HL-60 (cell line): ENCODE results near the gene PDE4B.
"Not testable (repeated sequence)": the region's sequence is repeated elsewhere in the genome, so short reads cannot be mapped to it uniquely, and the experiment has no call there.

Source experiments
- DNase-seq, 2 experiments: peaks; one replicate each; pipeline ENCODE4 v3.0.0-alpha.2; 2010 to 2020; ENCODE audit warnings: low read depth in 1 of 2, low spot score in 1 of 2
- H3K27ac ChIP-seq: fragments of 250-450 bp; sonication (Bioruptor Pico); replicated peaks from 2 replicates; pipeline ENCODE4 v1.5.1; 2020; ENCODE audit warnings: mild to moderate bottlenecking, moderate library complexity
- H3K27me3 ChIP-seq: fragments of 250-450 bp; sonication (Bioruptor Pico); 2 replicates; pipeline ENCODE4 v1.5.1; 2021; ENCODE audit warnings: mild to moderate bottlenecking, moderate library complexity; ENCODE audit not compliant: insufficient read depth, poor library complexity, severe bottlenecking
- H3K4me3 ChIP-seq: replicated peaks from 2 replicates; pipeline ENCODE4 v1.5.1; 2011; ENCODE audit warnings: mild to moderate bottlenecking, control low read depth, low read length; ENCODE audit not compliant: insufficient read depth
- GABPA ChIP-seq: IDR thresholded peaks from 2 replicates; pipeline ENCODE4 v1.6.1; 2012; ENCODE audit warnings: low read depth
- POLR2AphosphoS5 ChIP-seq: IDR thresholded peaks from 2 replicates; pipeline ENCODE4 v1.6.1; 2012; ENCODE audit warnings: low read depth
- SPI1 ChIP-seq: IDR thresholded peaks from 2 replicates; pipeline ENCODE4 v1.6.1; 2012; ENCODE audit warnings: low read depth, mild to moderate bottlenecking, borderline replicate concordance
- TF ChIP-seq, protein P1 (sequence below): IDR thresholded peaks from 2 replicates; pipeline ENCODE4 v1.6.1; 2012; ENCODE audit warnings: low read depth; ENCODE audit not compliant: insufficient replicate concordance
- TF ChIP-seq, protein P2 (sequence below): IDR thresholded peaks from one replicate; pipeline ENCODE4 v1.5.1; 2011; ENCODE audit warnings: low read length, control low read depth, inconsistent platforms; ENCODE audit not compliant: insufficient read depth

The PDE4B gene

DNA sequence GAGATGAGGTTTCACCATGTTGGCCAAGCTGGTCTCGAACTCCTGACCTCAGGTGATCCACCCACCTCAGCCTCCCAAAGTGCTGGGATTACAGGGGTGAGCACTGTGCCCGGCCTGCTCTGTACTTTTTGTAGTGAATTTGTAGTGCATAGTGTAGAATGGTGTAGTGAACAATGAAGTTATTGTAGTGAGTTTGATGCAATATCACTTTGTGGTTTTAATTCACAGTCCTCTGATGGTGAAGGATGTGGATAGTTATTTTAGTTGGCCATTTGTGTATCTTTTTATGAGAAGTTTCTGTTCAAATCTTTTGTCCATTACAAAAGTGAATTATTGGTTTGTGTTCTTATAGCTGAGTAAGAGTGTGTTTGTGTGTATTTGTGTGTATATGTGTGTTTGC lies 57.6 kb downstream of the PDE4B start:
- Histone ChIP-seq H3K27ac (no peak overlapping the region), H3K4me3 (no peak overlapping the region), H3K27me3 (no peaks in the 10 kb centered on the region)
- no peak for DNase-seq
- TF ChIP-seq SPI1 (no peak), GABPA (no peak), POLR2AphosphoS5 (no peak)
- TF ChIP-seq, protein P1, sequence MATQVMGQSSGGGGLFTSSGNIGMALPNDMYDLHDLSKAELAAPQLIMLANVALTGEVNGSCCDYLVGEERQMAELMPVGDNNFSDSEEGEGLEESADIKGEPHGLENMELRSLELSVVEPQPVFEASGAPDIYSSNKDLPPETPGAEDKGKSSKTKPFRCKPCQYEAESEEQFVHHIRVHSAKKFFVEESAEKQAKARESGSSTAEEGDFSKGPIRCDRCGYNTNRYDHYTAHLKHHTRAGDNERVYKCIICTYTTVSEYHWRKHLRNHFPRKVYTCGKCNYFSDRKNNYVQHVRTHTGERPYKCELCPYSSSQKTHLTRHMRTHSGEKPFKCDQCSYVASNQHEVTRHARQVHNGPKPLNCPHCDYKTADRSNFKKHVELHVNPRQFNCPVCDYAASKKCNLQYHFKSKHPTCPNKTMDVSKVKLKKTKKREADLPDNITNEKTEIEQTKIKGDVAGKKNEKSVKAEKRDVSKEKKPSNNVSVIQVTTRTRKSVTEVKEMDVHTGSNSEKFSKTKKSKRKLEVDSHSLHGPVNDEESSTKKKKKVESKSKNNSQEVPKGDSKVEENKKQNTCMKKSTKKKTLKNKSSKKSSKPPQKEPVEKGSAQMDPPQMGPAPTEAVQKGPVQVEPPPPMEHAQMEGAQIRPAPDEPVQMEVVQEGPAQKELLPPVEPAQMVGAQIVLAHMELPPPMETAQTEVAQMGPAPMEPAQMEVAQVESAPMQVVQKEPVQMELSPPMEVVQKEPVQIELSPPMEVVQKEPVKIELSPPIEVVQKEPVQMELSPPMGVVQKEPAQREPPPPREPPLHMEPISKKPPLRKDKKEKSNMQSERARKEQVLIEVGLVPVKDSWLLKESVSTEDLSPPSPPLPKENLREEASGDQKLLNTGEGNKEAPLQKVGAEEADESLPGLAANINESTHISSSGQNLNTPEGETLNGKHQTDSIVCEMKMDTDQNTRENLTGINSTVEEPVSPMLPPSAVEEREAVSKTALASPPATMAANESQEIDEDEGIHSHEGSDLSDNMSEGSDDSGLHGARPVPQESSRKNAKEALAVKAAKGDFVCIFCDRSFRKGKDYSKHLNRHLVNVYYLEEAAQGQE: no peak
- TF ChIP-seq, protein P2, sequence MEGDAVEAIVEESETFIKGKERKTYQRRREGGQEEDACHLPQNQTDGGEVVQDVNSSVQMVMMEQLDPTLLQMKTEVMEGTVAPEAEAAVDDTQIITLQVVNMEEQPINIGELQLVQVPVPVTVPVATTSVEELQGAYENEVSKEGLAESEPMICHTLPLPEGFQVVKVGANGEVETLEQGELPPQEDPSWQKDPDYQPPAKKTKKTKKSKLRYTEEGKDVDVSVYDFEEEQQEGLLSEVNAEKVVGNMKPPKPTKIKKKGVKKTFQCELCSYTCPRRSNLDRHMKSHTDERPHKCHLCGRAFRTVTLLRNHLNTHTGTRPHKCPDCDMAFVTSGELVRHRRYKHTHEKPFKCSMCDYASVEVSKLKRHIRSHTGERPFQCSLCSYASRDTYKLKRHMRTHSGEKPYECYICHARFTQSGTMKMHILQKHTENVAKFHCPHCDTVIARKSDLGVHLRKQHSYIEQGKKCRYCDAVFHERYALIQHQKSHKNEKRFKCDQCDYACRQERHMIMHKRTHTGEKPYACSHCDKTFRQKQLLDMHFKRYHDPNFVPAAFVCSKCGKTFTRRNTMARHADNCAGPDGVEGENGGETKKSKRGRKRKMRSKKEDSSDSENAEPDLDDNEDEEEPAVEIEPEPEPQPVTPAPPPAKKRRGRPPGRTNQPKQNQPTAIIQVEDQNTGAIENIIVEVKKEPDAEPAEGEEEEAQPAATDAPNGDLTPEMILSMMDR: no peak

DNA sequence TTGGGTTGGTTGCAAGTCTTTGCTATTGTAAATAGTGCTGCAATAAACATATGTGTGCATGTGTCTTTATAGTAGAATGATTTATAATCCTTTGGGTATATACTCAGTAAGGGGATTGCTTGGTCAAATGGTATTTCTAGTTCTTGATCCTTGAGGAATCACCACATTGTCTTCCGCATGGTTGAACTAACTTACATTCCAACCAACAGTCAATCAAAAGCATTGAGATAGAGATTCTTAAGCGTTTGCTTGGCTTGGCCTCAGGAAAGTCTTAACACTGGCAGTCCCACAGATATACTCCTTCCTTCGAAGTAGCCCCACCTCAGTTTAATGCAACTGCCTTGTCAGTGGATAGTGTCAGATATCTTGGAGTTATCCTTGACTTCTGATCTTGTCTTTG lies 63.9 kb downstream of the PDE4B start:
- not testable (repeated sequence) for H3K27me3 ChIP-seq, H3K4me3 ChIP-seq, H3K27ac ChIP-seq, DNase-seq

DNA sequence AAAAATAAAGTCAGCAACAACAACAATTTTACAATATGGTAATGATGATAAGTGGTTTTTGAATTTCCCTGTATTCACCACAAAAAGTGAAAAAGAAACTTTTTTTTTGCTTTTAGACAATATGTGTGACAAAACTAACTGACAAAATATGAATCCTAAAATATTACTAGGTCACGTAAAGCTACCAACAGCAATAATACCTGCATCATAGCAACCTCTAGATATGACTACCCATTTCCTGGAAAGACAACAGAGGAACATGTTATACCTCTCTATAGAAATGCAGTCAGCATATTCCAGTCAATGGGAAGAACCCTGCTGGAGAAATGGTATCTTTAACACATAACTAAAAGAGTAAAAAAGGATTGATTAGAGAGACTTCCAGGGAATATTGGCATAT lies 73.7 kb downstream of the PDE4B start:
- Histone ChIP-seq H3K4me3 (no peak overlapping the region), H3K27ac (no peak overlapping the region), H3K27me3 (no peaks in the 10 kb centered on the region)
- DNase-seq: no peak
- TF ChIP-seq POLR2AphosphoS5: no peak
- TF ChIP-seq GABPA: no peak
- TF ChIP-seq, protein P2: no peak
- no peak for TF ChIP-seq SPI1
- TF ChIP-seq, protein P1: no peak

DNA sequence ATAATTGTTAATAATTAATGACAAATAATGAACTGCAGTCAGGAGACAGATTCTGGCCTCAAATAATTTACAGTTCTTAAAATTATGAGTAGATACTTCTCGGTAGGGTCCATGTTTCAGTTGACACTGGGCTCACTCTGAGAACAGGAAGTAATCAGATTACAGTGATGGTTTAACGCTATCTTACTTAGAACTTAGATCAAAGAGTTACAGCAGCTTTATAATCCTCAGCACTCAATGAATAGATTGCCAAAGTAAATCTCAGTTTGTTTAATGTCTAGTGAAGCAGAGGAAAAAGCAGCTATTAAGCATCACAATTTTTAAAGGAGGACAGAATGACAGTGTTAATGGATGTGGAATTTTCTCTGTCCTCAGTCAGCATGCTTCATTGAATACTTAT lies 79.6 kb downstream of the PDE4B start:
- no peak for TF ChIP-seq SPI1
- TF ChIP-seq GABPA: no peak
- TF ChIP-seq, protein P1: no peak
- DNase-seq: no peak

DNA sequence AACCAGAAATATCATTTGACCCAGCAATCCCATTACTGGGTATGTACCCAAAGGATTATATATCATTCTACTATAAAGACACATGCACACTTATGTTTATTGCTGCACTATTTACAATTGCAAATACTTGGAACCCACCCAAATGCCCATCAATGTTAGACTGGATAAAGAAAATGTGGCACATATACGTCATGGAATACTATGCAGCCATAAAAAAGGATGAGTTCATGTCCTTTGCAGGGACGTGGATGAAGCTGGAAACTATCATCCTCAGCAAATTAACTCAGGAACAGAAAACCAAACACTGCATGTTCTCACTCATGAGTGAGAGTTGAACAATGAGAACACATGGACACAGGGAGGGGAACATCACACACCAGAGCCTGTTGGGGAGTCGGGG lies 85.6 kb downstream of the PDE4B start:
- not testable (repeated sequence) for DNase-seq, H3K27ac ChIP-seq, H3K4me3 ChIP-seq, H3K27me3 ChIP-seq

More for the DNA sequence above, 79.6 kb downstream of the PDE4B start:
- H3K27ac ChIP-seq: no peak overlapping the region
- no peaks in the 10 kb centered on the region for H3K27me3 ChIP-seq
- H3K4me3 ChIP-seq: no peak overlapping the region
